Measurements from ENCODE around the gene LRRC27. TPM values are rescaled to one million over a fixed set of nuclear protein-coding genes. Genes with fewer than 3 reads are reported as not detected.

The LRRC27 gene
- polyA plus RNA-seq, 1 experiment = 10.5 TPM

GRCh38 chr10:132302421-132303310, 29.3 kb upstream of the LRRC27 start:
- no peak overlapping the region for H3K4me3 ChIP-seq (ENCODE audit: low read depth, low read length)
- TF ChIP-seq CTCF (IDR thresholded peaks at IDR 0.05; ENCODE audit: insufficient read depth, low read depth, low read length) = no peak
- POLR2A ChIA-PET = no interaction called here
- peaks cover 6% of the 10 kb centered on the region; the same call in 1 of the 2 replicates for H3K27me3 ChIP-seq (ENCODE audit: control insufficient read depth, insufficient read depth, low read length)
- DNase-seq (ENCODE audit: low read depth) = no peak
- CTCF ChIA-PET = no interaction called here
- H3K36me3 ChIP-seq (ENCODE audit: control insufficient read depth, insufficient read depth, low read length) = no peaks in the 10 kb centered on the region

- Histone ChIP-seq H3K4me3 (ENCODE audit: low read depth, low read length) (no peak overlapping the region), H3K27me3 (ENCODE audit: control insufficient read depth, insufficient read depth, low read length) (peaks cover 4% of the 10 kb centered on the region; the same call in 1 of the 2 replicates), H3K36me3 (ENCODE audit: control insufficient read depth, insufficient read depth, low read length) (no peaks in the 10 kb centered on the region)
- CTCF ChIA-PET = no interaction called here
- POLR2A ChIA-PET = no interaction called here
- no peak for DNase-seq (ENCODE audit: low read depth)
- no peak for TF ChIP-seq CTCF (IDR thresholded peaks at IDR 0.05; ENCODE audit: insufficient read depth, low read depth, low read length)
Observed at GRCh38 chr10:132303361-132304115, 28.5 kb upstream of the LRRC27 start.

- no peak for TF ChIP-seq CTCF (IDR thresholded peaks at IDR 0.05; ENCODE audit: insufficient read depth, low read depth, low read length)
- CTCF ChIA-PET = no interaction called here
- Histone ChIP-seq H3K36me3 (ENCODE audit: control insufficient read depth, insufficient read depth, low read length) (no peaks in the 10 kb centered on the region), H3K27me3 (ENCODE audit: control insufficient read depth, insufficient read depth, low read length) (peaks cover 4% of the 10 kb centered on the region; the same call in 1 of the 2 replicates), H3K4me3 (ENCODE audit: low read depth, low read length) (no peak overlapping the region)
- no peak for DNase-seq (ENCODE audit: low read depth)
- POLR2A ChIA-PET = no interaction called here
Observed at GRCh38 chr10:132304756-132305509, 27.1 kb upstream of the LRRC27 start.

DNA sequence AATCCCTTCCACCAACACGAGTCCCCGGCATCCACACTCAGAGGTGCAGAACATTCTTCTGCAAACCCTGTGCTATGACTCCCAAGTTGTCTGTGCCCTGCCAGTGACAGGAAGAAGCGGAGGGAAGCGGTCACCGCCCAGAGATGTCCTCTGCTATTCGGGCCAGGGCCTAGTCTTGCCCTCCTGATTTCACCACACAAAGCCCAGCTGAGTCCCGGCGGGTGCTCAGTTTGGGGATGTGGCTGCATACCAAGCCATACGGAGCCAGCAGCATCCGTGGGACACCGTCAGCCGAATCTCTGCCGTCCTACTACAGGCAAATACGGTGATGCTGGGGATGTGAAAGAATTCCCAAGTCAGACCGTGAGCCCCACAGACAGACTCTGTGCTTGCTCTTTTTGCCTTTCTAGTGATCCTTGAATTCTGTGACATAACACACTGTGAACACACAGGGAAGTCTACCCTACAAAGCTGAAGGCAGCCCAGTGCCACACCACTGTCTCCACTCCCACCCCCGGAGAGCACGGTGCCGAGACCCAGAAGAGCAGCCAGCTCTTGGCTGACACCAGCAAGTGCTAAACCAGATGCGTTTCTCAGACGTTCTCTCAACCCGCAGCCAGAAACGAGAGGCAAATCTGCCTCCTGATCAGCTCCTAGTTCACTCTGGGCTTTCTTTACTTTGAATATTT, 26.2 kb upstream of the LRRC27 start:
- Histone ChIP-seq H3K27me3 (ENCODE audit: control insufficient read depth, insufficient read depth, low read length) (peaks cover 4% of the 10 kb centered on the region; the same call in 1 of the 2 replicates), H3K4me3 (ENCODE audit: low read depth, low read length) (no peak overlapping the region), H3K36me3 (ENCODE audit: control insufficient read depth, insufficient read depth, low read length) (no peaks in the 10 kb centered on the region)
- no peak for DNase-seq (ENCODE audit: low read depth)
- no peak for TF ChIP-seq CTCF (IDR thresholded peaks at IDR 0.05; ENCODE audit: insufficient read depth, low read depth, low read length)
- ChIA-PET CTCF (no interaction called here), POLR2A (no interaction called here)
